AG09309 (cell line): ENCODE results near the gene AZI2.

Experiments
- DNase-seq: peaks from one replicate; pipeline ENCODE4 v3.0.0-alpha.2; 2010; ENCODE audit warnings: low read depth
- H3K4me3 ChIP-seq: 2 replicates; pipeline ENCODE4 v1.5.1; 2011; ENCODE audit warnings: mild to moderate bottlenecking, low read depth, low read length, moderate library complexity; ENCODE audit not compliant: control insufficient read depth
- CTCF ChIP-seq: IDR thresholded peaks from 2 replicates; pipeline ENCODE4 v1.5.1; 2011; ENCODE audit warnings: mild to moderate bottlenecking, low read depth, low read length, inconsistent platforms; ENCODE audit not compliant: insufficient read depth, control insufficient read depth; ENCODE audit errors: missing control alignments

Gene AZI2

GRCh38 chr3:28347374-28348264, 1.0 kb downstream of the AZI2 start:
- H3K4me3 ChIP-seq = peak overlapping the region; percentile 80
- no peak for TF ChIP-seq CTCF
- peak; percentile 79 for DNase-seq

DNA sequence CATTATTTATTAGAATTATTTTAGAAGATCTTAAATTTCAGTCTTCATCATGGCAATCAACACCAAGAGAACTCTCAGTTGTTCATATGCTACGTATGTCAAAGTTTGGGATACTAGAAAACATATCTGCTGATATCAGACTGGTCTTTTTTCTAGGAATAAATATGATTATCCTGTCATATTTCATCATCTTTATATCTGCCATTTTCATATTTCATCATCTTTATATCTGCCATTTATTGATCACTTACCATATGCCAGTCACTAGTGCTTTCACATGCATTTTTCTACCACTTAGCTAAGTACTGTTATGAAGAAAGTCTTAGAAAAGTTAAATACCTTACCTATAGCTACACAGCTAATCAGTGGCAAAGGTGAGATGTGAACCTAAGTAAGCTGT, 2.9 kb downstream of the AZI2 start:
- no peak overlapping the region for H3K4me3 ChIP-seq
- no peak for TF ChIP-seq CTCF
- DNase-seq = no peak

DNA sequence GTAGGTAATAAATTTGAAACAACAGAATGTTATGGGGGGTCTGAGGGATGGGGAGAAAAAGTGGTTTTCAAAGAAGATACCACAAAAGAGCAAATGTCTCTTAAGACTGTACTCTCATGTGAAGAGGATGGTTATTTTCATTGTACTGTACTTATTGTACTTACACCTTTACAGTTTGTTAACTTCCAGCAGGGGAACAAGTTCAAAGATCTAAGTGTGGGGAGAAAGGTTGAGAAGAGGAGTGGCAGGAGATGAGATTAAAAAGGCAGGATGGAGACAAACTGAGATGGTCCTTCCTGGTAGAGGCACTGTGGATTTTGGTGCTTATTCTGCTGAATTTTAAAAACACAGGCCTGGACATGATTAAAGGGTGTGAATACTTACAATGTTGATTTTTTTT, 5.5 kb downstream of the AZI2 start:
- no peak for DNase-seq
- H3K4me3 ChIP-seq = no peak overlapping the region
- TF ChIP-seq CTCF = no peak

- H3K4me3 ChIP-seq = no peak overlapping the region
- no peak for DNase-seq
- no peak for TF ChIP-seq CTCF
Observed at GRCh38 chr3:28337230-28337629, 11.4 kb downstream of the AZI2 start.

DNA sequence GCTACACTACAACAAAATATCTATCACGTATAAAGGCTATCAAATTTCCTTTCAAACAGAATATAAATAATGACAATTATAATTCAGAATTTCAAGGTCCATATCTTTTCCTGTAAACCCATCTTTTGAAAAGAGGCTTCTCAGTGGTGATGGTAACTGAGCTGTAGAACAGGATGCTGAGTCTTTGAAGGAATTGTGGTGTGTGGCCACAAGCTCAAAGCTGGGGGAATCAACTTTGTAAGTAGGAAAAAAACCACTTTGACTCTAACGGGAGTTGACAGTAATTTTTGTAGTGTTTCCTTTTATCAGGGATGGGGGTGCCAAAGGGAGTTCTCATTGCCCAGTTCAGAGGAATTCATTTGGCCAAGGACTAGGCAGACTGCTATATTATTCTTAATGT, 13.4 kb downstream of the AZI2 start:
- no peak overlapping the region for H3K4me3 ChIP-seq
- TF ChIP-seq CTCF = no peak
- DNase-seq = no peak

DNA sequence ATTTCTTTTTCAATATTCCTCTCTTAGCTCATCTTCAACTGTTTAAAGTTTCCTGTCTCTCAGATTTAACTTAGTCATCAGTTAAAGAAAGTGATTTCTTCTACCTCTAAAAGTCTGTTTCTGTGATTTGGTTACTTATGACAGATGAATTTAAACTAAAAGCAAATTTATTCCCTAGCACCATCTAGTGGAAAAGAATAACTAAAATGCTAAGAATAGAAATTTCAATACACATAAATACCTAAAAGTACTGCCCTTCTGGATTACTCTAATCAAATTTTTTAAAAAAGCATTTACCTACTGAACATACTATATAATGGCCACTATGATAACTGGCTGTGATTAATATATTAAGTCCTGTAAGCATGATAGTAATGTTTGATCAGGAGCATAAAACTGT, 14.1 kb downstream of the AZI2 start:
- TF ChIP-seq CTCF = no peak
- no peak overlapping the region for H3K4me3 ChIP-seq
- no peak for DNase-seq
